Activated CD4-positive, CD25-positive, alpha-beta regulatory T cell treated with anti-CD3 and anti-CD28 coated beads, Interleukin-2, amount 50 U/mL, for 24 hours (primary cell): ENCODE data around the gene FBXO34.
"Not testable (repeated sequence)": the region's sequence is repeated elsewhere in the genome, so short reads cannot be mapped to it uniquely, and the experiment has no call there.

Source experiments
- ATAC-seq, 2 donors: fragments of 150-1000 bp; cut with Tn5 transposase; one replicate each; pipeline ENCODE4 v1.10.0; 2021; ENCODE audit warnings: mild to moderate bottlenecking in 1 of 2, moderate library complexity in 1 of 2

The FBXO34 gene

DNA sequence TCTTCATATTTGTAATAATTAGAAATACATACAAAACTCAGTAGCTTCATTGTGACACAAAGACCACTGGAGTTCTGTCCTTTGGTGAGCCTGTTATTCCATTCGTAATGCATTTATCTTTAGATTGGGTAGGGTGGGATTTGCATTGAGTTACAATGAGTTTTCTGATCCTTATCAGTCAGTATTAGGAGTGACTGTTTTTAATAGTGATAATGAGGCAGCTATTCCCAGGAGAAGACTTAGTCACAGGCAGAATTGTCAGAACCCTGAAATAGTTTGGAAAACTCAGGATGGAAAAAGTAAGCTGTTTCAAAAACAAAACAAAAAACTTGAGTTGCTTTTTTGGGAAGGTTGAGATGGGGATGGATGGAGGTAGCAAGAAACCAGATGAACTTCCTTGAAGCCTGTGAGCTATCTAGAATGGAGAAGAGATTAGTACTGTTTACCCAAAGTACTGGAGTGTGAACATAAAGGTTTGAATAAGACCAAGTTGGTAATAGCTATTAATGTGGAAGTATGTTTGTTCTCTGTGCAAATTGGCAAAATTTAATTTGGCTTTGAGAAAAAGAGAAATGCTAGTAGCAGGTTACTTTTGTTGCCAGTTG lies 38.6 kb downstream of the FBXO34 start:
- no peak for ATAC-seq

DNA sequence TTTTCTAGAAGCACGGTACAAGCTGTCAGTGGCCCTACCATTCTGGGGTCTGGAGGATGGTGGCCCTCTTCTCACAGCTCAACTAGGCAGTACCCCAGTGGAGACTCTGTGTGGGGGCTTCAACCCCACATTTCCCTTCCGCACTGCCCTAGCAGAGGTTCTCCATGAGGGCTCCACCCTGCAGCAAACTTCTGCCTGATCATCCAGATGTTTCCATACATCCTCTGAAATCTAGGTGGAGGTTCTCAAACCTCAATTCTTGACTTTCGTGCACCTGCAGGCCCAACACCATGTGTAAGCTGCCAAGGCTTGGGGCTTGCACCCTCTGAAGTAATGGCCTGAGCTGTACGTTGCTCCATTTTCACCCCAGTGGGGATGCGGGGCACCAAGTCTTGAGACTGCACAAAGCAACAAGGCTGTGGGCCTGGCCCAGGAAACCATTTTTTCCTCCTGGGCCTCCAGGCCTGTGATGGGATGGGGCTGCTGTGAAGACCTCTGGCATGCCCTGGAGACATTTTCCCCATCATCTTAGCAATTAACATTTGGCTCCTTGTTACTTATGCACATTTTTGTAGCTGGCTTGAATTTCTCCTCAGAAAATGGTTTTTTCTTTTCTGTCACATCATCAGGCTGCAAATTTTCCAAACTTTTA lies 41.3 kb downstream of the FBXO34 start:
- ATAC-seq: not testable (repeated sequence)

DNA sequence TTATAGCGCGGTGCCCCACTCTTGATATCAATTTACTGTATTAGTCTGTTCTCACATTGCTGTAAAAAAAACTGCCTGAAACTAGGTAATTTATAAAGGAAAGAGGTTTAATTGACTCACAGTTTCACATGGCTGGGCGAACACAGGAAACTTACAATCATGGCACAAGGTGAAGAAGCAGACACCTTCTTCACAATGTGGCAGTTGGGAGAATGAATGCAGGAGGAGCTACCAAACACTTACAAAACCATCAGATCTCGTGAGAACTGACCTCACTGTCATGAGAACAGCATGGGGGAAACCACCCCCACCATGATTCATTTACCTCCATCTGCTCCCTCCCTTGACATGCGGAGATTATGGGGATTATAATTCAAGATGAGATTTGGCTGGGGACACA lies 42.3 kb downstream of the FBXO34 start:
- ATAC-seq: peak; percentile 17 to 58

DNA sequence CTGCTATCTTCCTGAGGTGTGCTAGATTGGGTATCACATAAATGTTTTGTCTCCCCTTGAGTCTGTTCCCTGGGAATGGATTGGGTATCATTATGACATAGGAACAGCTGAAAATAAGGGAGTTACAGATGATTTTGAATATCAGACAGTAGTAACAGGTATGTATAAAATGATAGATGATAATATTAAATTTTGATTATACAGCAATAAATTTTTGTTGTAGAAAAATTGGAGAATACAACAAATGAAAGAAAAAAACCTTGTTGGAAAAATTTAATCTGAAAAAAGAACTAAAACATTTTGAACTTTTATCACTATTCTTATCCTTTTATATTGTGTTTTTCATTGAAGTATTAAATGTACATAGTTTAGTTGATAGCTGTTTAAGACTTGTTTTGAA lies 43.2 kb downstream of the FBXO34 start:
- ATAC-seq: no peak

DNA sequence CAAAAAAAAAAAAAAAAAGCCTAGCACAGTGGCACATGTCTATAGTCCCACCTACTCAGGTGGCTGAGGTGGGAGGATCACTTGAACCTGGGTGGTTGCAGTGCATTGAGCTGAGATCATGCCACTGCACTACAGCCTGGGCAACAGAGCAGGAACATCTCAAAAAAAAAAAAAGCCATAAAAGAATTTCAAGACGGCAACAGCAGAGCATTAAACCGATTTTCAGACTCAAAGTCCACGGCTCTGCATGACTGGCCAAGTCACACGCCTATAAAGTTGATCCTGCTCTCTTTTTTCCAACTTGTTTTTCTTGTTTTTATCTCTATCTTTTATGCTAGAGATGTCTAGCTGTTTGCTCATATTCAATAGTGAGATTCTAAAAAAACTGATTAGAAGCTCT lies 45.3 kb downstream of the FBXO34 start:
- ATAC-seq: no peak

DNA sequence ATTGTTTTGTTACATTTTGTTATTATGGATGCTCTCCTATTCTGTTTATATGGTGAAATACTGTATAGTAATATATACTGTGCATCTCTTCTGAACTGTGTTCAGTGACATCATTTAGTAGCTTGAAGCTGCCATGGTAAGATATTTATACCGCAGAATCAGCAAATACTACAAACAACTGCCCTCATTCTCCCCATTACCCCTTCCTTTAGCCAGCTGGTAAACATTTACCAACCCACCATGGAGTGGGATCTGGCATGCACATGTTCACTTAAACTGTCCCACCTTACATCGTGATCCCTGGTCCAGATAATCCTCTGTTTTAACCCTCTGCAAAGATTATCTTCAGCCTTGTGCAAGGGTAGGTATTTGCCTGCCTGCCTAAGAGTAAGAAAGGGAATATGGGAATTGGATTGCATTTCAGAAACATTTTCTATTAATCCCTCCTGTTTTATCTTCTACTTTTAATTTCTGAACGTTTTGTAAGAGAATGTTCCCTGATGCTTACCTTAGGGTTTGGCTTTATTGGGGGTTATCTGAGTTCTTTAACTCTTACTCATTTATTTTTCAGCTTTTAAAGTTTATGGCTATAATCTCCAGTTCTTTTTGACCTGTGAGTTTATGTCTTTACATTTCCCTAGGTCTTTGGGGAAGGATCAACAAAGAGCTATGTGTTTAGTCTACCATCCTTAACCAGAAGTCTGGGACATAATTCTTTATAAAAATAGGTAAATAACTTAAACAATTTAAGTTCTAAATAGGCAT lies 46.5 kb downstream of the FBXO34 start:
- no peak for ATAC-seq

DNA sequence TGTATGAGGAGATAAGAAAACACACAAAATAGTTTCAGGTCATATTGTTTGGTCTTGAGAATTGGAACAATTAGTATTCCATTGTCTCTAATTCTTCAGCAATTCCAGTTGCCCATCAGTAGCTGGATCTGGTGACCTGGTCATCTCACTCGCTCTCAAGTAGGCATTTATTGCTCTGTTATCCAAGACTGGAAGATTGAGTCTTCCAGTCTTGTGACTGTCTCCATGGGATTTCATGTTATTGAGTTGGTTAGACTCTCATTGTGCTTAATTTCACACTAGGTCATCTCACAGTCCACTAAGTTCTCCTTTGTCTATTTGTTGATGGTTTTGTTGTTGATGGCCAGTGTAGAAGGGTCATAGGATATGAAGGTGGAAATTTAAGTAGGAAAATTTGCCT lies 47.5 kb downstream of the FBXO34 start:
- no peak for ATAC-seq

DNA sequence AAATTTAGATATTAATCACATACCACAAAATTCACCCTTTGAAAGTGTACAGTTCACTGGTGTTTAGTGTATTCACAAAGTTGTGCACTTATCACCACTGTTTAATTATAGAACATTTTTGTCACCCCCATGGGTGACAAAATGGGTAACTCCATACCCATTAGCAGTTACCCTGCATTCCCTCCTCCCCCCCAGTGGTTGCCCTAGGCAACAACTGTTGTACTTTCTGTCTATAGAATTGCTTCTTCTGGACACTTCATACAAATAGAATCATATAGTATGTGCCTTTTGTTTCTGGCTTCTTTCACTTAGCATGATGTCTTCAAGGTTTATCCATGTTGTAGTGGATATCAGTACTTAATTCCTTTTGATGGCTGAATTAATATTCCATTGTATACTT lies 52.7 kb downstream of the FBXO34 start:
- no peak for ATAC-seq

DNA sequence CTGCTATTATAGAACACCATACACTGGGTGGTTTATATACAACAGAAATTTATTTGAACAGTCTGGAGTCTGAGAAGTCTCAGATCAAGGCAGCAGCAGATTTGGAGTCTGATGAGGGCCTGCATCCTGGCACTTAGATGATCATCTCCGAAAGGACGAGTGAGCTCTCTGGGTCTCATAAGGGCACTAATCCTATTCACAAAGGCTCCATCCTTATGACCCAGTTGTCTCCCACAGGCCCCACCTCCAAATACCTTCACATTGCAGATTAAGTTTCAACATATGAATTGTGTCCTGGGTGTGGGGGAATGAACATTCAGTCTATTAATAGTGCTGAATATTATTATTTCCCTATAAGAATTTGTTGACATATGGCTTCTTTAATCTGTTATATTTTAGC lies 53.6 kb downstream of the FBXO34 start:
- no peak for ATAC-seq

DNA sequence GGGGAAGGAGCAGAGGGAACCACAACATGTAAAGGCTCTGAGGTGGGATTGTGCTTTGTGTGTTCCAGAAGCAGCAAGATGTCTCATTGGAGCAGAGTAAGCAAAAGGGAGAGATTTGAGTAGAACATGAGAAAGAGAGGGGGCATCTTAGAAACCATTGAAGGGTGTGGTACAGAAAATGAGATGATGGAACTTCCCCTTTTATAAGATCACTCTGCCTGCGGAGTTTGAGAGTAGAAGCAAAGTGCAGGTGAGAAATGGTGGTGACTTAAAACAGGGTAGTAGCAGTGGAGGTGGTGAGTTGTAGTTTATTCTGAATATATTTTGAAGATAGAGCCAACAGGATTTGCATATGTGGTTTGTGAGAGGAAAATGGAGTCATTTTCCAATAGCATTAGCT lies 56.0 kb downstream of the FBXO34 start:
- peak in 1 of 2 donors; percentile 31 for ATAC-seq

DNA sequence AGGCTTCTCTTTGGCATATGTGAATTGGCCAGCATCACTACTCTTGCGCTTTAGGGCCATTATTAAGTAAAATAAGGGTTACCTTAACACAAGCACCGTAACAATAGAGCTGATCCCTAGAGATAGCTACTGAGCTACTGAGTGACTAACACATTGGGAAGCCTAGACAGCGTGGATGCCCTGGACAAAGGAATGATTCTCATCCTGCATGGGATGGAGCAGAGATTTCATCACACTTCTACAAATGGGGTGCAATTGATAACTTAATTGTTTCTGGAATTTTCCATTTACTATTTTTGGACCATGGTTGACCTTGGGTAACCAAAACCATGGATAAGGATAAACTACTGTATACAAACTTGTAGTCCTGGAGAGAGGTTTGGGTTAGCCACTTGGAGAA lies 57.1 kb downstream of the FBXO34 start:
- ATAC-seq: no peak

DNA sequence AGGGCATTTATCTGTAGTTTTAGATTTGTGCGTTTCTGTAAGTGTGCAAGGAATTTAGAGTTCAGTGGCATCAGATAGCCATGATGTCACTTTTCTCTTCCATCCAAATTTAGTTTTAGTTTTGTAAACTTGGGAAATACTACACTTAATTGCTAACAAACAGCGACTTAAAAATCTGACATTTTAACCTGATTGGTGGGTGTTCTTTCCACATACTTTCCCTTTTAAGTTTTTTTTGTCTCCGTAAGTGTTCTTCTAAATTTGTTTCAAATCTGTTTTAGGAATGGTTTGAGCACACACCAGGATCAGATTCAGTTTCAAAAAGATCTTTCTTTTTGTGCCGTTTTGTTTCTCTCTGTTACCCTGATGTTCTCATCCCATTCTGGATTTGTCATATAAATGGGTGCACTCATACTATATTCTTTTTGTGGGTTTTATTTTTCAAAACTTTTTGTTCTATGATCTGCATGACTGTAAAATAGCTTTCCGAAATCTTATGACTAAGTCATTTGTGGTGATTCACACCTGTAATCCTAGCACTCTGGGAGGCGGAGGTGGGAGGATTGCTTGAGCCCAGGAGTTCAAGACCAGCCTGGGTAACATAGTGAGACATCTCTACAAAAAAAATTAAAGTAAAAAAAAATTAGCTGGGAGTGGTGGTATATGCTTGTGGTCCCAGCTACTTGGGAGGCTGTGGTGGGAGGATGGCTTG lies 58.9 kb downstream of the FBXO34 start:
- peak; percentile 55 to 67 for ATAC-seq

DNA sequence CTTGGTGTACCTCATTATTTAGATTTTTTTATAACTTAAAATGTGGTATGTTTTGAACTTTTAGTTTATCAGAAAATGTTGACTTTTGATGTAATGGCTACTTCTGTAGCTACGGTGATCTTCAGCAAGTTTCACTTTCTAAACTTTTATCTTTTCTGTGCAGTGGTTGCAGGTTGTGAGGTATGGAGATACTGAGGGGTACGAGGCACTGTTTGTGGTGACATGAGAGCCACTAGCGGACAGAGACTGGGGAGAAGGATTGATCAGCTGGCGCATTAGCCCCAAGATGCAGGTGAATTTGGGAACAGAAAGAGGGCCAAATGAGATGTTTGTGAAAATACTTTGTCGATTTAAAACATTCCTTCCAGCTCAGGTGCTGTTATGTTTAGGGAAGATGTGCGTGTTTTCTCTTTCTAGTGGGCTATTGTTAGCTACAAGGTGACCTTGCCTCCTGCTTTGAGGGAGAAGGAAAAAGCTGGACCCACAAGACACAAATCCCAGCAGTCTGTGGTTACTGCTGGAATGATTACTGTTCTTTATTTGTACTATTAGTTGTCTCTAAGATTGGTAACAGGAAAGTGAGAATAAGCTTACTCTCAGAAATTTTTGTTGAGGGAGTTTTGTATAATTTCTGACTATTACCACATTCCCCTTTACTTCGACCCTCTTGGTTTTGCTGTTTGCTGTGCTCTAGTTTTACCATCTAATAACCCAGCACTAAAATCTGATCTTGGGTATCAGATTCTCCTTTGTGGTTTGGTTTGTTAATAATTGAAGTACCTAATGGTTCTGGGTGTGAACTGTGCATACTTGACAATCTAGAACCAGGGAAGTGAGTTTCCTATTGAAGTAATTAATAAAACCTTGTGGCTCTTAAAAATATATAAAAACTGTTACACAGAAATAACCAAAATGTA lies 61.7 kb downstream of the FBXO34 start:
- ATAC-seq: peak; percentile 18 to 33

DNA sequence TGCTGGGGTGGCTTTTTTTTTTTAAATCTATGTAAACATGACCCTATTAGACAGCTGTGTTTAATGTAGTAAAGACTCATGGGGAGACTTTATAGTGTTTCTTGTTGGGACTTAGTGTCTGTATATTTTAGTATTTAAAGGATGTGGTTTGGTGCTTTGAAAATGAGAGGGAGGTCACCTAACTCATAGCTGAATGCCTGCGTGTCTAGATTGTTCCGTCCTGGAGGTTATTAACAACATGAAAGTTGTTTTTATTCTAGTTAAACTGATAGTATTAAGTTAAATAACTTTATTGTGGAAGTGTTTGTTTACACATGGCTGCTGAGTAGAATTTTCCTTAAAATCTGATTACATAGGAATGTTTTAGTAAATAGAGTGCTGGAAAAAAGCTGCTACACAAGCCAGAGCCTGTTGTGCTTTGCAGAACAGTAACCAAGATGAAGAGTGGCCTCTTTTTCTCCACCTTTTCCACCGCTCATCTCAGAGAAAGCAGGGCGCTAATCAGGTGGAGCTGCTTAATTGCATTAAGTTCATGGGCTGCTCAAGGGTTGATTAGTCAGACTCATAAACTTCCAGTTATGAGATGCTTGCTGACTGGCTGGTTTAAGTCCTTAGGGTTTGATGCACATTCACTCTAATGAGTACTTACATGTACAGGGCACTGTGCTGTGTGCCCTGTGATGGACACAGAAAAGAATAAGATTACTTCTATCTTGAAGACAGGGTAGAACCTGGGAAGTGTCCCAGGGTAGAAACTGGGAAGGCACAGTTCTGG lies 62.7 kb downstream of the FBXO34 start:
- peak; percentile 27 to 45 for ATAC-seq

DNA sequence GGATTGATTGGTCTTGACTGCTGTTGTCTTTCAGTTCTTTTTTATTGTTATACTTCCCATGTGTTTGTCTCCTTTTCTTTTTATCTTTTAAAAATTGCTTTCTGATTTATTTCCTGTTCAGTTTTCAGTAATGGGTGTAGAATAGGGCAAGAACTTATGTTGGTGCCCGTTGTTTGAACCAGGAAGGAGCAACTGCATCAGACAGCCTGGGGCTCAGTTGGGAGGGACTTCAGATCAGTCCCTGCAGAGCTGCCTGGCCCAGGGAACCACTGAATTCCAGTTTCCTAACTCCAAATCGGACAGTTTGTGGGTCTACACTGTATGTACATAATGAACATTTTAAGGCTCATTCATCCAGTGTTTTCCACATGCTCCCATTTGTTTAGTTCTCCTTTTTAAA lies 64.9 kb downstream of the FBXO34 start:
- no peak for ATAC-seq

DNA sequence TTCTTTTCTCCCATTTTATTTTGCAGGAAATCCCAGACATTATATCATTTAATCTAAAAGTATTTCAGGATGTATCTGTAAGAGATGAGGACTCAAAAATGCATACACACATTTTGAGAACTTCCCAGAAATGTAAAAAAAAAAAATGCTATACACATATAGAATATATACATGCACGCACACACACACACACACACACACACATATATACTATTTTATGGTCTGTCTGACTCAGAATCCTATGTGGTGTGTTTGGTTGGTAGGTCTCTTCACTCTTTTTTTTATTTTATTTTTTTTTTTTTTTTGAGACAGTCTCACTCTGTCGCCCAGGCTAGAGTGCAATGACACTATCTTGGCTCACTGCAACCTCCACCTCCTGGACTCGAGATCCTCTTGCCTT lies 65.5 kb downstream of the FBXO34 start:
- no peak for ATAC-seq

DNA sequence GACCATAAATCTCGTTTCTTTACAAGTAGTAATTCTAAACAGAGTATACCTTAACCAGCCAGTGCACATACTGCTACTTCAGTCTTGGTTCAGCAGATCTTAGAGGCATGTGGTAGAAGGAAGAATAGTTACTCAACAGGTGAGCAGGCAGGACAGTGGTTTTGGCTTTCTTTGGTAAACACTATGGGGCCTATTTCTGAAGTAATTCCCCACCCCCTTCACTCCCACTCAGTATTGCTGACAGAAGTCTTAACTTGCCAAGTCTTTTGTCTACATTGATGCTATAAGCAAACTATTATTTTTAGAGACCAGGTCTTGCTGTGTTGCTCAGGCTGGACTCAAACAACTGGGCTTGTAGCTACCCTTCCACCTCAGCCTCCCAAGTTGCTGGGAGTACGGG lies 68.5 kb downstream of the FBXO34 start:
- ATAC-seq: peak; percentile 50 to 54

DNA sequence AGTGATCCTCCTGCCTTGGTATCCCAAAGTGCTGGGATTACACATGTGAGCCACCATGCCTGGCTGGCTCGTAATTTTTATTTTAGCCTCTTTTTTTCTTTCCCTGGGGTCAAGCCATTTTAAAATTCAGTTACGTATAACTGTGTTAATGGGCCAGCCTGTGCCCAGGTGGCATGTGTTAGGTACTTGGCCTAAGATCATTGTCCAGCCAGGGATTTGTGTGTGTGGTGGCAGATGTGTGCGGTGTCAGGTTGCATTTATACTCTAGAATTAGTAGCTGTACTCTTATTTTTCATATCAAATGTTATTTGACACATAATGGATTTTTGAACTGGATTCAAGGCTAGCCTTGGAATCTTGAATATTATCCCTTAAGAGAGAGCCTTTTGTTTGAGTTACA lies 69.3 kb downstream of the FBXO34 start:
- ATAC-seq: no peak

DNA sequence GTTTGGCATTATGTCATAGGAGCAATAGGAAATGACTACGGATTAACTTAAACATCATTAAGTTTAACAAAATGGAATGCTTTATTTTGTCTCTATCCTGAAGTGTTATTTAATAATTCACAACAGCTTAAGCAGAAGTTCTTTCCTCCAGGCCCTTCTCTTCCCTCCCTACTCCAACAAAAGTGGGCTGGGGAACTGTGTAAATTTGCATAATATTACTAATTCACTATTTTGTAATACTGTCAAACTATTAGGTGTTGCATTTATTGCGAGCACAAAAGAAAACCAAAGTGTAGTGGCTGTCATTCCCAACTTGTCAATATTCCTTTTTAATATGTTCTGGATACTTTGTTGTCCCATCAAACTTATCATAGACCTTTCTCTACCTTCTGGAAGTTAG lies 70.6 kb downstream of the FBXO34 start:
- no peak for ATAC-seq

DNA sequence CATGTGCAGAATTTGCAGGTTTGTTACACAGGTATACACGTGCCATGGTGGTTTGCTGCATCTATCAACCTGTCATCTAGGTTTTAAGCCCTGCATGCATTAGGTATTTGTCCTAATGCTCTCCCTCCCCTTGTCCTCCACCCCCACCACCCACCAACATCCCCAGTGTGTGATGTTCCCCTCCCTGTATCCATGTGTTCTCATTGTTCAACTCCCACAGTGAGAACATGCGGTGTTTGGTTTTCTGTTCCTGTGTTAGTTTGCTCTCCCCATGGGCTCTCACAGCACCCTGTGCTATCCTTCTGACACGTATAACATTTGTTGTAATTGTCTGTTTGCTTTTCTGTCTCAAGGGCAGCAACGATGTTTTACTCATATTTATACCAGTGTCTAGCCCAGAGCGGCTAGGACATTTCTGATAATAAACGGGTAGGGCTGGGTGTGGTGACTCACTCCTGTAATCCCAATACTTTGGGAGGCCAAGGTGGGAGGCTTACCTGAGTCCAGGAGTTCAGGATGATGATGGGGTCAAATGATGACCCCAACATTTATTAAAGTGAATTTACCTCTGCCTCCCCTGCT lies 73.5 kb downstream of the FBXO34 start:
- ATAC-seq: not testable (repeated sequence)

DNA sequence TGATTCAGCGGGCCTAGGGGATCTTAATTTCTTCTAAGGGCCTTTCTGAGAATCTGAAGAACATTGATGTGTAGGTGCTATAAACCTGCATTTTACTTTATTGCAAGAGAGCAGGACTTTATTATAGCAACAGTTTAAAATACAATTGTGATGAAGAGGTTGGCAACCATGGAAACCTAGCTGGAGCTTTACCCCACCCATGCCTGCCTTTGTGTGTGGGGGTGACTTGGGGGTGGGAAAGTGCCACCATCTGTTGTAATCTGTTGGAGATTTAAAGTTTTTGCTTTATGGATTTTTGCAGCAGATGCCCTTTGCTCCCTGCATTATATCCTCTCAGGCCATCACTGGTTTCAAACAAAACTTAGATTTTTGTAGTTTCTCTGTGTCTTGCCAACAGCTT lies 75.8 kb downstream of the FBXO34 start:
- ATAC-seq: no peak
